GM12872 (cell line): ENCODE results near the gene SLC44A4.

Source experiments
- TF ChIP-seq, protein P1 (sequence below): IDR thresholded peaks from 3 replicates; pipeline ENCODE4 v1.5.1; 2011; ENCODE audit warnings: low read depth, mild to moderate bottlenecking, low read length, moderate library complexity; ENCODE audit not compliant: insufficient read depth

The SLC44A4 gene

DNA sequence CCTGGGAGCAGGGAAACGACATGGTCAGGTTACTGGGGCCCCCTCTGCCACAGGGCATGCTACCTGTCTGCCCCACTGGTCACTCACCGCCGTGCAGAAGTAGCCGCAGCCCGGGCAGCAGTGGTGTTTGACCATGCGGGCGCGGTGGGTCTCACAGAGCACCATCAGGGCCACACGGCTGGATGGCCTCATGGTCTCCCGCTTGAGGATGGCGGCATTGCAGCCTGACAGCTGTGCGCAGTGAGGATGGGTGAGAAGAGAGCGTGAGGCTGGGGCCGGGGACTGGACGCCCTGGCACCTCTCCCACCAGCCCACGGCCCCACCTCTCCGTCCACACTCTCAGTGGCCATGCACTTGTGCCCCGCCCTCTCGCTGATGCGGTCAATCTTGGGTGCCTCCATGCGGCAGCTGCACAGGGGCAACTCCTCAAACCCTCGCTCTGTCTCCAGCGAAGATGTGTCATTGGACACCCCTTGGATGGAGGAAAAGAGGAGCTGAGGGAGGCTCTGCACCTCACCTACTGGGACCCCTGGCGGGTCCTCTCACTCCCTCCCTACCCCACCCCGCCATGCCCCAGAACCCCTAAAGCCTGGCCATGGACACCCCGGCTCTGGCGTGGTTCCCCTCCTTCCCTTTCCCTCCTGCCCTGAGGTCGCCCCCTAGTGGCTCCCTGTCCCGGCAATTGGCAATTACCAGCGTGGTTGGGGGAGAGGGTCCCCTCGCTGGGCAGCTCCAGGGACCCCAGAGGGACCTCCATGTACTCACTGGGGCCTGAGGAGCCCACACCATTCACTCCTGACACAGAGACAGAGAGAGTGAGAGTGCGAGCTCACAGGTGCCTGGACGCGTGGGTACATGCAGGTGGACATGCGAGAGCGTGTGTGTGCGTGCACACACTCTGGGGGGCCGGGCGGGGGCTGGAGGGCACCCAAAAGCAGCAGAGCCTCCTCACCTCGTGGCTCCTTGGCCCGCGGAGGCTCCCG is 9.8 kb upstream of the SLC44A4 start:
- TF ChIP-seq, protein P1, sequence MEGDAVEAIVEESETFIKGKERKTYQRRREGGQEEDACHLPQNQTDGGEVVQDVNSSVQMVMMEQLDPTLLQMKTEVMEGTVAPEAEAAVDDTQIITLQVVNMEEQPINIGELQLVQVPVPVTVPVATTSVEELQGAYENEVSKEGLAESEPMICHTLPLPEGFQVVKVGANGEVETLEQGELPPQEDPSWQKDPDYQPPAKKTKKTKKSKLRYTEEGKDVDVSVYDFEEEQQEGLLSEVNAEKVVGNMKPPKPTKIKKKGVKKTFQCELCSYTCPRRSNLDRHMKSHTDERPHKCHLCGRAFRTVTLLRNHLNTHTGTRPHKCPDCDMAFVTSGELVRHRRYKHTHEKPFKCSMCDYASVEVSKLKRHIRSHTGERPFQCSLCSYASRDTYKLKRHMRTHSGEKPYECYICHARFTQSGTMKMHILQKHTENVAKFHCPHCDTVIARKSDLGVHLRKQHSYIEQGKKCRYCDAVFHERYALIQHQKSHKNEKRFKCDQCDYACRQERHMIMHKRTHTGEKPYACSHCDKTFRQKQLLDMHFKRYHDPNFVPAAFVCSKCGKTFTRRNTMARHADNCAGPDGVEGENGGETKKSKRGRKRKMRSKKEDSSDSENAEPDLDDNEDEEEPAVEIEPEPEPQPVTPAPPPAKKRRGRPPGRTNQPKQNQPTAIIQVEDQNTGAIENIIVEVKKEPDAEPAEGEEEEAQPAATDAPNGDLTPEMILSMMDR: peak; percentile 81

- TF ChIP-seq, protein P1: no peak
Observed at GRCh38 chr6:31887173-31888007, 8.6 kb upstream of the SLC44A4 start.

DNA sequence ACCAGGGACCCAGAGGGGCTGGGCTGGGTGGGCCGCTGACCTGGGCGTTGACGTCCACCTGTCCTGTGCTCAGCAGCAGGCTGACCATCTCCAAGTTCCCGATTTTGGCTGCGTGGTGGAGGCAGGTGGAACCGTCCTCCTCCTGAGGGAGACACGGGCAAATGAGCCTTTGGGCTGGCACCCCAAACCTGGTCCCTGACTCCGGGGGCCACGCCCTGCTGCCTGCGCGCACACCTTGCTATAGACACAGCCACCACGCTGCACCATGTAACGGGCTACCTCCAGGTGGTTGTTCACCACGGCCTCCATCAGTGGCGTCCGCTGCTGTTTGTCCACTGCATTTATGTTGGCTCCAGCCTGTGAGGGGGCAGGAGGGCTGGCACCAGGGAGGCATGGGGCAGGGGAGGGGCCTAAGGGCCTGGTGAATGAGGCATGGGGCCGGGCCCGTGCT is 7.8 kb upstream of the SLC44A4 start:
- TF ChIP-seq, protein P1: no peak

DNA sequence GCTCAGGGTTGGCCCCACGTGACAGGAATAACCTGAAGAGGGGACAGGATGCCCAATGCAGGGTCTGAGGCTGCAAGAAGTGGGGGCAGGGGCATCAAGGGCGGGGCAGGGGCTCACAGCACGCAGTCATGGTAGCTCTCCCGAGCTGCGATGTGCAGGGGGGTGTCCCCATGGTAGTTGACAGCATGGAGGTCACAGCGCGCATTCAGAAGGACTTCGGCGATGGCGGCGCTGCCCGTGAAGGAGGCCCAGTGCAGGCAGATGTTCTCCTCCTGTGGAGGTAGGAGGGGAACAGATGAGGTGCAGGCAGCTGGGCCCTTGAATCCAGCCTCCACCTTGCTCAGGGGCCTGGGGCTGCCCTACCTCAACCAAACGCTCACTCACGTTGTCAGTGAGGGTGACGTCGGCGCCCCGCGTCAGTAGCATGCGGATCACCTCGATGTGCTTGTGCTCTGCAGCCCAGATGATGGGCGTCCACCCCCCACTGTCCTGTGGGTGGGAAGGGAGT is 5.8 kb upstream of the SLC44A4 start:
- TF ChIP-seq, protein P1: no peak

DNA sequence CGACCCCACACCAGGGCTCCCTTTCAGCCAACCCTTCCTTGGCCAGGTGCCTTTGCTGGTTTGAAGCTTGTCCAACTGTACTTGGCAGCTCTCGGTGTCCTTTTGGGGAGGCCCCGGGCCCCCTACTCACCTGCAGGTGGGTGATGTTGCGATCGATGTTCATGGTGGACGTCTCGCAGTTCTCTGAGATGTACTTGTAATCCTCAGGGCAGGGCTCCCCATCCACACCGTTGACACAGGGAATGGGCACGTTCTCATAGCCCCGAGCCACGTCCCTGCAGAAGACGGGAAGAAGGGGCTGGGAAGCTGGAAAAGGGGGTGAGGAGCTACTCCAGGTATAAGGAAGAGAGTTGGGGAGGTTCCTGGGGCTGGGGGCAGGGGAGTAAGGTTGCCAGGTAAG is 4.9 kb upstream of the SLC44A4 start:
- TF ChIP-seq, protein P1: no peak

DNA sequence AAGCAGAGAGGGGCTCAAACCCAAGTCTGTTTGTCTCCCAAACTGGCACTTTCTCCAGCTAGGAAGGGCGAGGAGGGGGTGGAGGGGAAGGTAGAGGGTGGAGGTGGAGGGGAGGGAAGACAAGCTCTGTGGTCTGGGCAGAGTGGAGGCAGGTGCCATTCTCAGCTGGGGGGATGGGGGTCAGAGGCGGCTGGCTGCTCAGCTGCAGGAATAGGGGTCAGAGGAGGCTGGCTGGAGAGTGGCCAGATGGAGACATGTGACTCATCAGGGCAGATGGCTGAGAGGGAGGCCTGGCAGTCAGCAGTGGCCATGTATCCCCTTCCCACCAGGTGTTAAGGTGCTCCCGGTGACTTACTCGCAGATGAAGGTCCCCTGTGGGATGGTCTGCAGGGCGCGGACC is 3.5 kb upstream of the SLC44A4 start:
- TF ChIP-seq, protein P1: no peak
